NCI-H69 (cell line): ENCODE results near the gene SEPTIN6.
"Not testable (repeated sequence)": the region's sequence is repeated elsewhere in the genome, so short reads cannot be mapped to it uniquely, and the experiment has no call there.

ENCODE experiments used
- DNase-seq: peaks from one replicate; lab custom pipeline; 2025; lab: John Stamatoyannopoulos, UW

SEPTIN6 gene

DNA sequence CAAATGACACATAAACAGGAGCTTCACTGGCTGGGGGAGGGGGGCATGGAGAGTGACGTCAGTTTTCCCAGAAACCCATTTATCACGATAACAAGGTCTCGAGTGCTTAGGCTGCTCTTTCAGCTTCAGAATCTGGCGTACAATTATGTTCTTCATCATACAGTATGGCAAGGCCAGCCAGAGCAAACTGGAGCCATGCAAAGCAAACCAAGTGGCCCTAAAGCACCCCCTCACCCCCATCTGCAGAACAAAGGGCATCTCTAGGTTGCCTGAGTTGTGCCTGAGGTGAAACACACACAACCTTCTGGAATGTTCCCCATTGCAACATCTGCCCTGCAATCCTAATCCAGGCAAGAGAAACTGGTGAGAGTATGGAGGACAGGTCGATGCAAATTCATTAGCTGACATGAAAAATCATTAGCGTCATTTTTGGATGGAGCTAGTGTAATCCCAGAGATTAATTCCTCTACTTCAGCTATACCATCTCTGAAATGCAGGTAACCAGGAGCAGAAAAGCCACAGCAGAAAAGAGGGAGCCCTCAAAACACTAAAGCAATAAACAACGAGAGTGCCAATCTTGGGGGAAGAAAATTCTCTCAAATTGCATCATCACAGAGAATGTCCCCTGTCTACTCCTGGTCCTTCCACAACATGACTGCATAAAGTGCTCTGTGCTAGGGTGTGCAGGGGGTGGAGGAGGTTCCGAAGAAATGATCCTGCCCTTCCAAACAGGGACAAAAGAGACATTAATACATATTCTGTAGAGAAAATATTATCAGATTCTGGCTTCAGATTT is 1.8 kb downstream of the SEPTIN6 start:
- DNase-seq: peak; percentile 22

DNA sequence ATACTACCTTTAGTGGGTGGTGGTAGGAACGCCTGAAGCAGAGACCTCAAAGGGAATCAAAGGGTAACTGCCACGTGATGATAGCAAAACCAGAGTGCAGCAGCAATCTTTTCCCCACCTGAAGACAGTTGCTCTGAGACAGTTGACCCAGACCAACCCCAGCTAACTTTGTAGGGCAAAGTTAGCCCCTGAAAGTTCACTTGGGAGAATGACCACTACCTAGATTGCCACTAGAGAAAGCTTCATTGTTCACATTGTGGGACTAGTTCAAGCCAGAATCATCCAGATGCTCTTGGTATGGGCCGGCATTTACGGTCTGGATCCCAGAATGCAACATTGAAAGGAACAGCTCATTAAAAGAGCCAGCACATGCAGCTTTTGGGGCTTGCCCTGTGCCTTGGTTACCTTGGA is 4.1 kb downstream of the SEPTIN6 start:
- DNase-seq: no peak

DNA sequence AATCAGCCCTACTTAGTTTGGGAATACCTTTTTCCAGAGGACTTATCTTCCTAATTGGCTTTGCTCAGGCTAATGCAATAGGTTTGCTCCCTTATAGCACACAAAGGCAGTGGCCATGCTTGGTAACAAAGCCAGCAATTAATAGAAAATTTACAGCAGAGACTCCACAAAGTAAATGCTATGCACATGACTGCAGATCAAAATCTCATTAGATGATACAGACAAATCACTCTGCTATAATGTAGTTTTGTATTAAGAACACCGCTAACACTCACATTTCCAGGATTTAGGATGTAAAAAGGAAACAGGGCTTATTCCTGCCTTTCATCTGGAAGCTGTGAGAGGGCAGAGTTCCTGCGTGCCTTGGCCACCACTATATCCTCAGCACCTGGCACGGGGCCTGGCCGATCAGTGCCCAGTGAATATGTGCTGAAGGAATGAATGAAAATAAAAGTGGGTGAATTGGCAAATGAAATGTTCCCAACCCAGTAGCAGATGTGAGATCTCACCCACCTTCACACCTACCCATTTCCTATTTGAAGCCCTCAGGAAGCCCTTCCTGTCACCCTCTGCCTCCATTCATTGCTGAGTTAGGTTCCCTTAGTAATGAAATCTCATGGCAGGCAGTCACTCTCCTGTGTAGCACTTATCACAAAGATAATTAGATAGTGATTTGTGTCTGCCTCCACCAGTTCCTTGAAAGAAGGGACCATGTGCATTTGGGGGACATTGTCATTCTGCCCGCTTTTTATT is 5.1 kb downstream of the SEPTIN6 start:
- peak; percentile 42 for DNase-seq

- DNase-seq: peak; percentile 83
Measured at GRCh38 chrX:119686087-119686691, 6.8 kb downstream of the SEPTIN6 start.

DNA sequence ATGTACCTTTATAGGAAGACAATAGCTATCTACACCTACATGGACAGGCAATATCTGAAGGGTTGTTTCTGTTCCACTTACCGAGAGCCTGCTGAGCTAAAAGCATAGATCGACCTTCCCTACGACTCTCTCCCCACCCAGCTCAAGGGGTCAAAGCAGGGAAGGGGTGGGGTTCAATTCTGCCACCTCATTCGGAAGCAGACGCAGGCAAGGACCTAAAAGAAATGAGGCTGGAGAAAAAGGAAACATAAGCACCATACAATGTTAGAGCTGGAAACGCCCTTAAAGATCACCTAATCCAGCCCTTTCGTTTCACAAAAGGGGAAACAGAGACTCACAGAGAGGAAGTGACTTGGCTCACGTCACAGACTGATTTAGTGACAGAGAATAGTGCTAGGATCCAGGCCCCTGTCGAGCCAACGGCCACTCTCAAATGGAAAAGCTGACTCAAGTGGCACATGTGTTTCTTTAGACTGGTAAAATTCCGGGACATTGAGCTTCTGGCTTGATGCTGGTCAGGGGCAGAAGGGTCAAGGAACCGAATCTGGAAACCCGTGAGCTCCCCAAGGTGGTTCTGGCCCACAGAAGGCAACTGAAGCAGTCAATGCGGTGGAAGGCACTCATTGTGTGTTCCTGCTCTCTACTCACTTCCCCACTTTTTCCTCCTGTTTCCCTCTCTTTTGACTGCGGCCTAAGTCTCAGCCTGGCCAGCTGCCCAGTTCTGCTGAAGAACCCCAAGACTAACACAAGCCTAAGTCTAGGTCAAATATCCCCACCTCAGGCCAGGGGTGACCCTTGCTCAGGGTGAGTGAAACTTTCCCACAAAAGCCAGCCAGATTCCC is 7.5 kb downstream of the SEPTIN6 start:
- peak; percentile 86 for DNase-seq

GRCh38 chrX:119684916-119685224 is 8.1 kb downstream of the SEPTIN6 start:
- DNase-seq: no peak

DNA sequence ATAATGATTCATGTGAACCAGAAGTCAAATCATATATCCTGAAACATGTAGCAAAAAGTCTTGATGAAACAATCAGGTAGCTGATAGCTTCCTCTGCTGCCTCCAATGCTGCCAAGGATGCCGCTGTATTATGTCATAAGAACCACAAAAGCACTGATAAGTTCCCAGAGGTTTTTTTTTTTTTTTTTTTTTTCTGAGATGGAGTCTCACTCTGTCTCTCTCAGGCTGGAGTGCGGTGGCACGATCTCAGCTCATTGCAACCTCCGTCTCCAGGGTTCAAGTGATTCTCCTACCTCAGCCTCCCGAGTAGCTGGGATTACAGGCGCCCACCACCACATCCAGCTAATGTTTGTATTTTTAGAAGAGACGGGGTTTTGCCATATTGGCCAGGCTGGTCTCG is 8.7 kb downstream of the SEPTIN6 start:
- DNase-seq: not testable (repeated sequence)

DNA sequence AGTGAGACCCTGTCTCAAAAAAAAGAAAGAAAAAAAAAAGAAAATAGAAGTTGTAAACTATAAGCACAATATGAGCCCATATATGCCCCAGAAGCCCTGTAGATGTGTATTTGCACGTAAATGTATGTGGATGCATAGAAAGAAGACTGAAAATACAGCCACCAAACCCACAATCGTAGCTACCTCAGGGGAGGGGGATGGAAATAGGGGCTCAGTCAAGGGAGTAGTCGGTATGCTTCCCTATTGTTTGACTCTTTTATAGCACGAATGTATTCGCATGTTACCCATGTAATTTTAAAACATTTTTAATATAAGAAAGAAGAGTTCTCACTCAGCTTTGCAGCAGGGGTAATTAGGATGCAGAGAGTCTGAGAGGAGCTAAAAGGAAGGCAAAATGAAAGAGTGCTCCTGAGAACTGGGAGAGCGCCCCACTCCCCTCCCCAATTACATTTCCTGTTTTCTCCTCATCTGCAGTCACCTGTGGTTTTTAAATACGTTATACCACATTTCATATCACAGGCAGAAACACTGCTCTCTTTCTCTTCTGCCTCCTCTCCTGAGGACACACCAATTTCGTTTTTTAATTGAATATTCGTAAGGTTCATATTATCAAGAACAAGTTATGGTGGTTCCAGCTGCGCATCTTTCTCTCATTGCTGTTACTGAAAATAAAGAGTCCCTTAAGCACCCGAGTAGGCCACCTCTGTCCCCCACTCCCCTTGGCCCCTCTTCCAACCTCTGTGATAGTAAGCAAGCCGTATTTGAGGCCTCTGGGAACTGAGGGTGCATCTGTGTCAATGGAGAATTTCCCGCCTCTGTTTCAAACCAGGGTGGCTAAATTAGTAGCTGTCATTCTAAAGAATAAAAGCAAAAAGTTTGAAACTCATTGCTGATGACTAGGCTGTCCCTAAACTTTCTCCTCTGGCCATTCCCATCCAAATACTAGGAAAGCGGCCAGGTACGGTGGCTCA is 10.7 kb downstream of the SEPTIN6 start:
- DNase-seq: no peak

- DNase-seq: peak; percentile 80
Measured at GRCh38 chrX:119677654-119677981, 15.3 kb downstream of the SEPTIN6 start.

DNA sequence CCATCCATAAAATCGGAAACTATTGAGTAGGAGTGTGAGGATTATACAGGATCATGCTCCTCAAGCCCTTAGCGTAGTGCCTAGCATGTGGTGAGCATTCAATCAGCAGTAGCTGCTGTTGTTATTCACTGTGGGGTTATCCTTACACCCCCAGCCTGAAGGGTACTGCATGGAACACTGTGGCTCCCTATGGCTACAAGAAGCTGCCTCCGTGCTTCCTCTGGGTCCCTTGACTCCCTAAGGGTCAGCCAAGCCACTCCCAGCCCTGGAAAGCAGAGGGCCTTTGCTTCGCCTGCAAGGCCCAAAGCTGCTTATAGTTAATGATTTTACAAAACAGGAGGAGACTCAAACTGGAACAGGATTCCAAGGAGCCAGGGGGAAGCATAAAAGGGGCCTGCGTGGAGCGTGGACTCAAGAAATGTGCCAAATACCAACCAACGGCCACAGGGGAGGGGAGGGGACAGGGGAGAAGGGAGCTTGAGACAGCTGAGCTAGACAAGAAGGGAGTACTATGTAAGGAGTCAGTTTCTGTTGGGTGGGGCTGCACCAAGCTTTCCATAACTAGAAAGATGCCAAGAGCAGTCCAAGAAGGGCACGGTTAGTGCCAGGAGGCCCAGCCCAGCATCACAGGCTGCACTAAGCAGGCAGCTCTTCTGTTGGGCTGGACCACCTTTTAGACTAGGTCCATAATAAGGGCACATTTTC is 15.9 kb downstream of the SEPTIN6 start:
- DNase-seq: no peak

GRCh38 chrX:119673336-119673735 is 19.6 kb downstream of the SEPTIN6 start:
- no peak for DNase-seq

DNA sequence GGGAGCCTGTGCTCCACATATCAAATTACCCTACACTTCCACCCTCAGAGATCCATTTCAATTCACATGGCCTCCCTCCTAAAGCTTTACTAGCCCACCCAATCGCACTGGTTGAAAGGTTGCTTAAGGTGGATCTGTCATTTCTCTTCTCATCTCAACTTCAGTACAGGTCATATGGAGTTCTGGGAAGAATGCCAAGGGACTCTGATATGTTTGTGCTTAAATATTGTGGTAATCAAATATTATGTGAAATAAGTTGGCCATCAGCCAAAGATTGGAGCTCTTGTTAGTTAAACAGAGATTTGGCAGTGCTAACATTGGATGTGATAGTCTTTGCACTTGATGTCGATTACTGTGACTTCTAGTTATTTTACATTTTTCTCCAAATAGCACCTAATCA is 20.5 kb downstream of the SEPTIN6 start:
- peak; percentile 96 for DNase-seq

DNA sequence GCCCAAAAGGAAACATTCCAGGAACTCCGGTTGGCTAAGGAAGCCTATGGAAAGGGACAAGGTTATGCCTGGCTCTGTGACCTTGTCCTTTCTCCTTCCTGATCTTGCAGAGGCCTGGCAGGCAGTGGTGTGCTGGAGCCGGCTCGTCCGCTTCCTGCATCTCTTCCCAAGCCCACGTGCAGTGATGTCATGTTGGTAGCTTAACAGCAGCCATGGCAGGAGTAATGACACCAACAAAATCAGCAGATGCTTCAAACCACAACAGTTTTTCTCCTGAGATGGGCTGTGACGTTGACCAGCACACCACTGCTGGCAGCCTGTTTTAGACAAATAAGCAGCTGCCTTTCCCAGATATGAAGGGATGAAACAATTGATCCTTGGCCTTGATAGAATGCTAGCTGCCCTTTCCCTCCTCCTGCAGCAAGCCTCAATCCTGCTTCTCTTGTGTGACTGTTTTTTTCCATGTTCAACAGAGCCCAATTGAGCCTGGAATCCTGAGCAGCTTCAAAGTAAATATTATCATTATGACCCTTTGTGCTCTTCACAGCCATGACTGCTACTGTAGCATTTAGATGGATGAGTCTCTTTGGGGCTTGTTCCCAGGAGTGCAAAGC is 23.4 kb downstream of the SEPTIN6 start:
- DNase-seq: peak; percentile 37

DNA sequence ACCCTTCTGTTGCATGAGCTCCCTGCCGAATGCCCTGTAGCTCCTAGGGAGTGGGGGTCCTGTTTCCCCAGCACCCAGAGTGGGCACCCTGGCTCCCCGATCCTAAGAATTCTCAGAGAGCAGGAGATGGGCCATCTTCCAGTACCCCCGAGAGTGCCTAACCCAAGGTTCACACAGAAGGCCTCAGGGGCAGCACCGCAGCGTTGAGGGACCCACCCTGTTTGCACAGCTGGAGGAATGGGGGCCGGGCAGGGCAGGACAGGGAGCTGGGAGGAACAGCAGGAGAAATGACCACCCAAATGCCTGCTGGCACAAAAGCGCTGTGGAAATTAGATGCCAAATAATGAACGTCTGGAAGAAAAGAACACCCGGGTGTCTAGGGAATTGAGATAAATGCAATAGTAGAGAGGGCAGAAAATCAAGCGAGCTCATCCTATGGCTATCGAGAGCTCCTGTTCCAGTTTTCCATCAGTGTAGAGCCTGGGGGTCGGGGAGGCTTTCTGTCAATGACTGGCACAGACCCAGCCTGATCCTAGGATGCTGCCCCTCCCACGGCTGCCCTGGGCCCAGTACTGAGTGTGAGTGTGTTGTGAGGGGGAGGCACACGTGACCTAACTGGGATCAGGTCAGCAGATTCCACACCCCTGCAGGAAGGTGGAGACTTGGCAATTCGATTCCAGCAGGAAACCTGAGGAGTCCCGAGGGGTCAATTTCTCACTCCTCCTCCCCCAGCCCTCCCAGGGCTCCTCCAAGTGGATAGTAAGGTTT is 25.7 kb downstream of the SEPTIN6 start:
- DNase-seq: peak; percentile 95

DNA sequence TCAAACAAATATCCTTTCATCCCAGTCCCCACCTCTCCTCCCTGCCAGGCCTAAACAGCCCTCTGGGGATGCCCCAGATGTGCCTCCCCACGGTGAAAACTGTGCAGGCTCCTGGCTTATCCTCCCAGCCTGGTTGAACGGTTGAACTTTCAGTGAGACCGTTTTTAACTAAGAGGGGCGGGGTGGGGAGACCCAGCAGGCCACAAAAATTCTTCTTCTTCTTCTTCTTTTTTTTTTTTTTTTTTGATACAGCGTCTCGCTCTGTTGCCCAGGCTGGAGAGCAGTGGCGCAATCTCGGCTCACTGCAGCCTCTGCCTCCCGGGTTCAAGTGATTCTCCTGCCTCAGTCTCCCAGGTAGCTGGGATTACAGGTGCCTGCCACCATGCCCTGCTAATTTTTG is 28.1 kb downstream of the SEPTIN6 start:
- peak; percentile 73 for DNase-seq

- DNase-seq: no peak
Measured at GRCh38 chrX:119661486-119661885, 31.5 kb downstream of the SEPTIN6 start.

DNA sequence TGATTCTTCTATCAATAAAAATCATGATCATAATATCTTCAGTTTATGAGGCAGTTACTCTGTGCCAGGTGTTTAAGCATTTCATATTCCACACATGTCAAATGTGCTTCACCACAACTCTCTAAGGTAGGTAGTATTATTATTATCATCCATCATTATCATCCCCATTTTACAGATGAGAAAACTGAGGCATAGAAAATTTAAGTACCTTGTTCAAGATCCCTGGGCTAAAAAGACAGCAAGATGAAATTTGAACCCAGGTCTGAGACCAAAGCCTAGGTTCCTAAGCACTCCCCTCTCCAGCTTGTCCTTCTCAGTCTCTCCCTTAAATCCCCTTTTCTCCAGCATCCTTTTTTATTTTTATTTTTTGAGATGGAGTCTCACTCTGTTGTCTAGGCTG is 33.4 kb downstream of the SEPTIN6 start:
- DNase-seq: no peak

DNA sequence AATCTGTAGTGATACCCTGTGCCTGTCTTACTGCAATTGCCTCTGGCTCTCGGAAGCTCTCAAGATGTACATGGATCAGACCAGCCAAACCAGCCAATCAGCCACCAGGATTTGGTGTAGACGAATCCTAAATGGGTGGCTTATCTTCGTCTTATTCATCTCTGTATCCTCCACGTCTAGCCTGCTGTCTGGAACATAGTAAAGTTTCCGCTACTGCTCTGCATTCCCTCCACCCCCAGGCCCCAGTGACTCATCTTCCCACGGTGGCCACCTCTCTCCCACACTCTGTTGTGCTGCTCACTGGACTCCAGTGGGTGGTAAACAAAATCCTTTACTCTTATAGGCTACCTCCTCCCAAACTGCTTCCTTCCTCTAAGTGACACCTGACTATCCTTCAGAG is 37.8 kb downstream of the SEPTIN6 start:
- no peak for DNase-seq

DNA sequence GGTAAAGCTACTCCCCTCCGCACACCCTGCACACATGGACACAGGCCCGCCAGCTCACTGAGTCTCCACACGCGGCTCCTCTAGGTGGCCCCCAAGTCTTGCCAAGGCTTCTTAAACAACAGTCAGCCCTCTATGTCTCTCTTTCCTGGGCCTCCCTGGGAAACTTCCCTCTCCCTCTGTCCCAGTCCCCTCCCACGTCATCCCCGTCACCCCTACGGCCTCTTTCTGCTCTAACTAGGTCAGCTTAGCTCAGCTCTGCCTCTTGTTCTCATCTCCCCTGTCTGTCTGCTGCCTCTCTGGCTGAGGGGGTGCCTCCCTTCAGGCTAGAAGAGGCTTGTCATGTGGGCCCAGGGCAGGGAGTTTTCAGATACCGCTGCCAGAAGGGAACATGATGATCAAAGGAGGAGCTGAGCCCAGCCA is 38.8 kb downstream of the SEPTIN6 start:
- DNase-seq: no peak
